Testis (tissue), 3 donors: Measurements from ENCODE around the gene MRPS7. TPM values are rescaled to one million over a fixed set of nuclear protein-coding genes. Genes with fewer than 3 reads are reported as not detected.

Experiments used
- DNase-seq: peaks from one replicate; pipeline ENCODE4 v3.0.0-alpha.2; 2019
- H3K27ac ChIP-seq, 2 donors: fragments of 200-600 bp; sonication (generic); one replicate each; pipeline ENCODE4 v1.5.1; 2019
- H3K27me3 ChIP-seq: fragments of 200-600 bp; sonication (generic); one replicate; pipeline ENCODE4 v1.5.1; 2019
- H3K36me3 ChIP-seq: fragments of 200-600 bp; sonication (generic); one replicate; pipeline ENCODE4 v1.5.1; 2017; ENCODE audit warnings: low read depth; ENCODE audit errors: missing control alignments
- H3K4me1 ChIP-seq: fragments of 200-600 bp; sonication (generic); one replicate; pipeline ENCODE4 v1.5.1; 2019
- H3K4me3 ChIP-seq, 2 donors: fragments of 200-600 bp; sonication (generic); one replicate each; pipeline ENCODE4 v1.5.1; 2017 to 2019
- H3K9me3 ChIP-seq: fragments of 200-600 bp; sonication (generic); one replicate; pipeline ENCODE4 v1.5.1; 2017
- CTCF ChIP-seq, 3 experiments: fragments of 450-650 bp in 2 of 3; fragments of 200-600 bp in 1 of 3; sonication (generic) in 1 of 3; IDR thresholded peaks; one replicate each; pipeline ENCODE4 v1.5.1; 2016 to 2019; ENCODE audit warnings: antibody characterized with exemption in 3 of 3, mild to moderate bottlenecking in 2 of 3, moderate library complexity in 1 of 3
- POLR2A ChIP-seq: fragments of 450-650 bp; IDR thresholded peaks from one replicate; pipeline ENCODE4 v1.6.1; 2017; ENCODE audit warnings: antibody characterized with exemption, mild to moderate bottlenecking, moderate library complexity
- WGBS, 2 donors: methylation state at CpG; one replicate each; pipeline ENCODE4 v1.1.5; 2018; 5-methylcytosine and 5-hydroxymethylcytosine counted together
- intact Hi-C: fragments of 100-400 bp; cut with DNase I; formaldehyde crosslinking; loops from one replicate; pipeline ENCODE4 v1.15.1; 2023; ENCODE audit warnings: low total_unique reads
- polyA plus RNA-seq: library from polyadenylated mRNA; stranded (reverse); fragments of 350-450 nt; fragmentation: Illumina TruSeq; extraction: RNeasy Lipid Tissue Mini Kit (QIAGEN cat#74804); gene quantifications from one replicate; pipeline ENCODE4 v1.2.3, GENCODE V29; 2014; ENCODE audit warnings: low read depth, low replicate concordance; ENCODE audit not compliant: insufficient read depth
- total RNA-seq, 2 donors: library from RNA; depleted of rRNA; stranded (reverse); fragments of >200 nt; gene quantifications; one replicate each; pipeline ENCODE4 v1.2.3, GENCODE V29; 2016

Gene MRPS7
- total and polyA plus RNA-seq, 3 donors from 2014 or later = 53.3 to 83.5 (median 72.9) TPM

- H3K4me1 ChIP-seq = no peaks in the 10 kb centered on the region
- no peaks in the 10 kb centered on the region for H3K27me3 ChIP-seq
- TF ChIP-seq POLR2A (no peak), CTCF (IDR thresholded peaks at IDR 0.05) (no peak)
- H3K36me3 ChIP-seq = no peaks in the 10 kb centered on the region
- WGBS, 2 donors = 94 to 96% methylated on average over 13 of the region's 13 CpGs
- H3K4me3 ChIP-seq = no peak overlapping the region
- no peak for DNase-seq
- no peaks in the 10 kb centered on the region for H3K9me3 ChIP-seq
- intact Hi-C loops = no loop called here
- H3K27ac ChIP-seq = no peak overlapping the region
These were observed 28.9 kb upstream of the MRPS7 start for GRCh38 chr17:75232786-75233185.

- DNase-seq = no peak
- H3K36me3 ChIP-seq = no peaks in the 10 kb centered on the region
- no peaks in the 10 kb centered on the region for H3K27me3 ChIP-seq
- H3K27ac ChIP-seq = no peak overlapping the region
- TF ChIP-seq POLR2A (no peak), CTCF (IDR thresholded peaks at IDR 0.05) (no peak)
- H3K9me3 ChIP-seq = no peaks in the 10 kb centered on the region
- 81 to 100% methylated on average over 2 to 12 of the region's 12 CpGs for WGBS, 2 donors
- H3K4me3 ChIP-seq = no peak overlapping the region
- intact Hi-C loops = no loop called here
- peaks cover 14% of the 10 kb centered on the region for H3K4me1 ChIP-seq
These were observed 24.3 kb upstream of the MRPS7 start for GRCh38 chr17:75237100-75238014.

GRCh38 chr17:75238020-75238580 lies 23.6 kb upstream of the MRPS7 start:
- Histone ChIP-seq H3K36me3 (no peaks in the 10 kb centered on the region), H3K4me1 (peaks cover 14% of the 10 kb centered on the region), H3K9me3 (no peaks in the 10 kb centered on the region), H3K27ac (no peak overlapping the region), H3K4me3 (no peak overlapping the region), H3K27me3 (no peaks in the 10 kb centered on the region)
- DNase-seq = no peak
- 90 to 95% methylated on average over 2 to 11 of the region's 11 CpGs for WGBS, 2 donors
- TF ChIP-seq POLR2A = no peak
- no peak for TF ChIP-seq CTCF (IDR thresholded peaks at IDR 0.05)
- intact Hi-C loops = no loop called here

GRCh38 chr17:75238684-75239191 lies 22.9 kb upstream of the MRPS7 start:
- 35 to 36% methylated on average over 4 to 13 of the region's 13 CpGs for WGBS, 2 donors
- Histone ChIP-seq H3K27ac (no peak overlapping the region), H3K9me3 (no peaks in the 10 kb centered on the region), H3K27me3 (no peaks in the 10 kb centered on the region), H3K36me3 (peaks cover 2% of the 10 kb centered on the region), H3K4me3 (no peak overlapping the region), H3K4me1 (peaks cover 14% of the 10 kb centered on the region)
- peak; percentile 36 to 72 (median 71) for TF ChIP-seq CTCF (IDR thresholded peaks at IDR 0.05)
- no peak for TF ChIP-seq POLR2A
- intact Hi-C loops = no loop called here
- peak; percentile 68 for DNase-seq
